ENCODE results near the gene VPS26B.
"Not testable (repeated sequence)": the region's sequence is repeated elsewhere in the genome, so short reads cannot be mapped to it uniquely, and the experiment has no call there.

Gene VPS26B

GRCh38 chr11:134275188-134275533 lies 50.7 kb downstream of the VPS26B start:
- Histone ChIP-seq H3K36me3 (ENCODE audit: insufficient read depth, low read length) (no peaks in the 10 kb centered on the region), H3K27ac (ENCODE audit: low read depth, low read length) (no peak overlapping the region), H3K9ac (ENCODE audit: low read length) (no peak overlapping the region), H3K9me3 (ENCODE audit: low read length) (peaks cover 4% of the 10 kb centered on the region), H3K4me1 (ENCODE audit: insufficient read depth, low read length) (peaks cover 13% of the 10 kb centered on the region), H3K27me3 (ENCODE audit: control insufficient read depth in 1 of 2, insufficient read depth in 2 of 2, low read length in 2 of 2) (peaks cover 61 to 72% of the 10 kb centered on the region in 2 donors), H3K4me3 (ENCODE audit: low read depth in 1 of 2, low read length in 2 of 2) (no peak overlapping the region)

- Histone ChIP-seq H3K4me1 (ENCODE audit: insufficient read depth, low read length) (peaks cover 13% of the 10 kb centered on the region), H3K9me3 (ENCODE audit: low read length) (peaks cover 4% of the 10 kb centered on the region), H3K4me3 (ENCODE audit: low read depth in 1 of 2, low read length in 2 of 2) (peak within 1 kb of the TSS; percentile 26 to 50), H3K27me3 (ENCODE audit: control insufficient read depth in 1 of 2, insufficient read depth in 2 of 2, low read length in 2 of 2) (peaks cover 61 to 66% of the 10 kb centered on the region in 2 donors), H3K27ac (ENCODE audit: low read depth, low read length) (no peak within 1 kb of the TSS), H3K9ac (ENCODE audit: low read length) (no peak within 1 kb of the TSS), H3K36me3 (ENCODE audit: insufficient read depth, low read length) (no peaks in the 10 kb centered on the region)
Observed at GRCh38 chr11:134275534-134276395, 51.3 kb downstream of the VPS26B start, which contains the start of gene GLB1L3. Gene GLB1L3 (plus strand): TSS chr11:134276379. CDS start chr11:134276741, 362 bp downstream.

GRCh38 chr11:134276396-134277182 lies 52.1 kb downstream of the VPS26B start:
- Histone ChIP-seq H3K9ac (ENCODE audit: low read length) (no peak overlapping the region), H3K9me3 (ENCODE audit: low read length) (peaks cover 4% of the 10 kb centered on the region), H3K27ac (ENCODE audit: low read depth, low read length) (no peak overlapping the region), H3K4me3 (ENCODE audit: low read depth in 1 of 2, low read length in 2 of 2) (peak overlapping the region in 1 of 2 donors; percentile 26), H3K27me3 (ENCODE audit: control insufficient read depth in 1 of 2, insufficient read depth in 2 of 2, low read length in 2 of 2) (peaks cover 60 to 63% of the 10 kb centered on the region in 2 donors), H3K36me3 (ENCODE audit: insufficient read depth, low read length) (no peaks in the 10 kb centered on the region), H3K4me1 (ENCODE audit: insufficient read depth, low read length) (peaks cover 13% of the 10 kb centered on the region)

- peaks cover 52 to 61% of the 10 kb centered on the region in 2 donors for H3K27me3 ChIP-seq (ENCODE audit: control insufficient read depth in 1 of 2, insufficient read depth in 2 of 2, low read length in 2 of 2)
- H3K4me3 ChIP-seq (ENCODE audit: low read depth in 1 of 2, low read length in 2 of 2) = no peak overlapping the region
Observed at GRCh38 chr11:134277183-134278001, 52.9 kb downstream of the VPS26B start.

GRCh38 chr11:134278356-134278755 lies 53.9 kb downstream of the VPS26B start:
- Histone ChIP-seq H3K27me3 (ENCODE audit: control insufficient read depth in 1 of 2, insufficient read depth in 2 of 2, low read length in 2 of 2) (peaks cover 42 to 53% of the 10 kb centered on the region in 2 donors), H3K4me1 (ENCODE audit: insufficient read depth, low read length) (peaks cover 13% of the 10 kb centered on the region), H3K4me3 (ENCODE audit: low read depth in 1 of 2, low read length in 2 of 2) (no peak overlapping the region), H3K36me3 (ENCODE audit: insufficient read depth, low read length) (no peaks in the 10 kb centered on the region), H3K9ac (ENCODE audit: low read length) (no peak overlapping the region), H3K9me3 (ENCODE audit: low read length) (peaks cover 4% of the 10 kb centered on the region), H3K27ac (ENCODE audit: low read depth, low read length) (no peak overlapping the region)

More at GRCh38 chr11:134277183-134278001, 52.9 kb downstream of the VPS26B start:
- peaks cover 13% of the 10 kb centered on the region for H3K4me1 ChIP-seq (ENCODE audit: insufficient read depth, low read length)
- H3K36me3 ChIP-seq (ENCODE audit: insufficient read depth, low read length) = no peaks in the 10 kb centered on the region
- no peak overlapping the region for H3K27ac ChIP-seq (ENCODE audit: low read depth, low read length)
- peaks cover 4% of the 10 kb centered on the region for H3K9me3 ChIP-seq (ENCODE audit: low read length)
- H3K9ac ChIP-seq (ENCODE audit: low read length) = no peak overlapping the region

GRCh38 chr11:134281635-134282034 lies 57.2 kb downstream of the VPS26B start:
- H3K4me1 ChIP-seq (ENCODE audit: insufficient read depth, low read length); H3K36me3 ChIP-seq (ENCODE audit: insufficient read depth, low read length); H3K9me3 ChIP-seq (ENCODE audit: low read length); H3K27ac ChIP-seq (ENCODE audit: low read depth, low read length); H3K9ac ChIP-seq (ENCODE audit: low read length); H3K4me3 ChIP-seq (ENCODE audit: low read depth in 1 of 2, low read length in 2 of 2): not testable (repeated sequence)
- peaks cover 16 to 20% of the 10 kb centered on the region in 2 donors for H3K27me3 ChIP-seq (ENCODE audit: control insufficient read depth in 1 of 2, insufficient read depth in 2 of 2, low read length in 2 of 2)

GRCh38 chr11:134282121-134283045 lies 57.9 kb downstream of the VPS26B start:
- peaks cover 4% of the 10 kb centered on the region for H3K9me3 ChIP-seq (ENCODE audit: low read length)
- H3K4me3 ChIP-seq (ENCODE audit: low read depth in 1 of 2, low read length in 2 of 2) = no peak overlapping the region
- H3K9ac ChIP-seq (ENCODE audit: low read length) = no peak overlapping the region
- H3K27me3 ChIP-seq (ENCODE audit: control insufficient read depth in 1 of 2, insufficient read depth in 2 of 2, low read length in 2 of 2) = peaks cover 12 to 13% of the 10 kb centered on the region in 2 donors
- no peaks in the 10 kb centered on the region for H3K36me3 ChIP-seq (ENCODE audit: insufficient read depth, low read length)
- no peak overlapping the region for H3K27ac ChIP-seq (ENCODE audit: low read depth, low read length)
- H3K4me1 ChIP-seq (ENCODE audit: insufficient read depth, low read length) = no peaks in the 10 kb centered on the region

GRCh38 chr11:134283461-134284230 lies 59.2 kb downstream of the VPS26B start:
- Histone ChIP-seq H3K9me3 (ENCODE audit: low read length) (peaks cover under 1% of the 10 kb centered on the region), H3K27me3 (ENCODE audit: control insufficient read depth in 1 of 2, insufficient read depth in 2 of 2, low read length in 2 of 2) (peaks cover 0 to under 1% of the 10 kb centered on the region in 2 donors), H3K27ac (ENCODE audit: low read depth, low read length) (no peak overlapping the region), H3K4me3 (ENCODE audit: low read depth in 1 of 2, low read length in 2 of 2) (no peak overlapping the region), H3K9ac (ENCODE audit: low read length) (no peak overlapping the region), H3K36me3 (ENCODE audit: insufficient read depth, low read length) (no peaks in the 10 kb centered on the region), H3K4me1 (ENCODE audit: insufficient read depth, low read length) (no peaks in the 10 kb centered on the region)

- H3K27ac ChIP-seq (ENCODE audit: low read depth, low read length); H3K4me1 ChIP-seq (ENCODE audit: insufficient read depth, low read length); H3K9ac ChIP-seq (ENCODE audit: low read length); H3K27me3 ChIP-seq (ENCODE audit: control insufficient read depth in 1 of 2, insufficient read depth in 2 of 2, low read length in 2 of 2); H3K9me3 ChIP-seq (ENCODE audit: low read length); H3K36me3 ChIP-seq (ENCODE audit: insufficient read depth, low read length); H3K4me3 ChIP-seq (ENCODE audit: low read depth in 1 of 2, low read length in 2 of 2): not testable (repeated sequence)
Observed at GRCh38 chr11:134284349-134284748, 59.9 kb downstream of the VPS26B start.

- no peak overlapping the region for H3K9ac ChIP-seq (ENCODE audit: low read length)
- H3K27ac ChIP-seq (ENCODE audit: low read depth, low read length) = no peak overlapping the region
- H3K4me1 ChIP-seq (ENCODE audit: insufficient read depth, low read length) = no peaks in the 10 kb centered on the region
- no peaks in the 10 kb centered on the region for H3K9me3 ChIP-seq (ENCODE audit: low read length)
- H3K4me3 ChIP-seq (ENCODE audit: low read depth in 1 of 2, low read length in 2 of 2) = no peak overlapping the region
- no peaks in the 10 kb centered on the region for H3K36me3 ChIP-seq (ENCODE audit: insufficient read depth, low read length)
- no peaks in the 10 kb centered on the region for H3K27me3 ChIP-seq (ENCODE audit: control insufficient read depth in 1 of 2, insufficient read depth in 2 of 2, low read length in 2 of 2)
Observed at GRCh38 chr11:134287561-134287960, 63.1 kb downstream of the VPS26B start.
